Esophagus squamous epithelium (tissue), 4 donors: Measurements from ENCODE around the gene NCKIPSD.

Source experiments
- CTCF ChIP-seq, 6 experiments: fragments of 450-650 bp in 4 of 6; fragments of 200-600 bp in 2 of 6; sonication (generic) in 2 of 6; IDR thresholded peaks; one replicate each; pipeline ENCODE4 v1.5.1; 2016 to 2019; ENCODE audit warnings: antibody characterized with exemption in 6 of 6, mild to moderate bottlenecking in 4 of 6, moderate library complexity in 4 of 6
- POLR2A ChIP-seq, 4 donors: fragments of 450-650 bp; IDR thresholded peaks; one replicate each; pipeline ENCODE4 v1.6.1; 2017; ENCODE audit warnings: antibody characterized with exemption in 4 of 4, mild to moderate bottlenecking in 4 of 4, moderate library complexity in 3 of 4

GRCh38 chr3:48687220-48687678, 1.5 kb upstream of the NCKIPSD start:
- TF ChIP-seq CTCF (IDR thresholded peaks at IDR 0.05), result no peak
- TF ChIP-seq POLR2A (IDR thresholded peaks at IDR 0.05), result no peak
